Tongue (tissue), 2 donors: ENCODE data around the gene NKAIN2. TPM values are rescaled to one million over a fixed set of nuclear protein-coding genes. Genes with fewer than 3 reads are reported as not detected.
"Not testable (repeated sequence)": the region's sequence is repeated elsewhere in the genome, so short reads cannot be mapped to it uniquely, and the experiment has no call there.

Source experiments
- DNase-seq: peaks from one replicate; pipeline ENCODE4 v3.0.0-alpha.2; 2015
- total RNA-seq: library from RNA; depleted of rRNA; stranded (reverse); fragments of >200 nt; gene quantifications from one replicate; pipeline ENCODE4 v1.2.3, GENCODE V29; 2014

NKAIN2 gene
- total RNA-seq, 1 donor from 2014 or later = 1.7 TPM

GRCh38 chr6:124703541-124703940 lies 899.9 kb downstream of the NKAIN2 start:
- DNase-seq = no peak

- DNase-seq = not testable (repeated sequence)
Observed at GRCh38 chr6:124712532-124712931, 908.9 kb downstream of the NKAIN2 start.

DNA sequence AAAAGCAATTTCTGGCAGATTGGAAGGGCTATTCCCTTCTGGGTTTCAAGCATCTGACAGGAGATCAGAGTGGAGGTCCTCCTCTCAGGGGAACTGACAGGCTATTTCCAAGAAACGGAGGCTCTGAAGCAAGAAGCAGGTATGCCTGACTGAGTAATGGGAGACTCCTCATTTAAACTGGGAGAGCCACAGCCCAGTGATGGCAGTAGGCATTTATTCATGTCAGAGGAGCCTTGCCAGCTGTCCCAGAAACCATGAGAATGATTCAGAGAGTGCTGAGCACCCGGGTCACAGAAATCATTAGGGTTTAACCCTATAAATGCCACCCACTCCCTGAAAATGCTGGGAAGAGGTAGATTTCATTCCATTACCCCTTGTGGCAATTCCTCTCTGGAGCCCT lies 911.1 kb downstream of the NKAIN2 start:
- DNase-seq = no peak

DNA sequence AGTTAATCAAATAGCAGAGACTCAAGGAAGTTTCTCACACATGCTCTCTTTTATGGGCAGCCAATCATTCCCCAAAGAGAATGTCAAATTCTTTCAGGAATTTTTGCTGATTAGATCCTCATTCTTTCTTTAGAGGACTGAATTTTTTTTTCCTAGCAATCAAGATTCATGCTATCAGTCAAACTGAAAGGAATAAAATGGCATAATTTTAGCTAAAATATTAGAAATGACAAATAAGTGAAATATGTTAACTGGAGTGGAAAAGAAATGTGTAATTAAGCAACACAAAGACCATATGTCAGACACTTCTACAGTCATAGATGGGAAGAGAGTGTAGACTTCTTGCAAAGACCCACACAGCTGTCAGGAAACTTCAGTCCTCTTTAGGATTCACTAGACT lies 916.2 kb downstream of the NKAIN2 start:
- no peak for DNase-seq

DNA sequence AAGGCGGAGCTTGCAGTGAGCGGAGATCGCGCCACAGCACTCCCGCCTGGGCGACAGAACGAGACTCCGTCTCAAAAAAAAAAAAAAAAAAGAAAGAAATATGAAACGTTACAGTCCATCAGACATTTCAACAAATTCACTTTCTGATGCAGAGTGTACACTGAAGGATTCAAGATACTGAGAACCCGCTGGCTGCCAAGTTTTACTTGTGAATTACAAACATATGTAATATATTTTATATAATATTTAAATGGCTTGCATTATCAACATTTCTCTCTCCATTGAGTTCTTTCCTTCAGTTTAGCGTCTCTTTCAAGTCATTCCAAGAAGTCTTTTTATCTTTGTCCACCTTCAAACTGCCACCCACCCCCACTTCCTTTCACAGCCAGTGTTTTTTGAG lies 917.7 kb downstream of the NKAIN2 start:
- peak; percentile 4 for DNase-seq

GRCh38 chr6:124722141-124722878 lies 918.6 kb downstream of the NKAIN2 start:
- peak; percentile 3 for DNase-seq

GRCh38 chr6:124723671-124724070 lies 920.0 kb downstream of the NKAIN2 start:
- no peak for DNase-seq

- DNase-seq = not testable (repeated sequence)
Observed at GRCh38 chr6:124737804-124738203, 934.1 kb downstream of the NKAIN2 start.

DNA sequence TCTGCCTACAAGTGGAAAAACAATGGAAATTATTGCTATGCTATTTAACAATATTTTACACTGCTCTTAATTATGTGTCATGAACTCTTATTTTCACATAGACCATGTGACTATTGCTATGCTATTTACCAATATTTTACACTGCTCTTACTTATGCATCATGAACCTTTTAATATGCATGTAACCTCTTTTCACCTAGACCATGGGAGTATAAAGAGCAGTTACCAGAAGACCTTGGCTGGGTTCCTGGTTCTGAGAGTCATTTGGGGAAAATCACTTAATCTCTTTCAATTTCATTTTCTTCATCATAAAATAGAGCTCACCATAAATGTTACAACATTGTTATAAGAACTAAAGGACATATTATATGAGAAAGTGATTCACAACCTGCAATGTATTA lies 934.8 kb downstream of the NKAIN2 start:
- DNase-seq = no peak

- no peak for DNase-seq
Observed at GRCh38 chr6:124741341-124741740, 937.7 kb downstream of the NKAIN2 start.

DNA sequence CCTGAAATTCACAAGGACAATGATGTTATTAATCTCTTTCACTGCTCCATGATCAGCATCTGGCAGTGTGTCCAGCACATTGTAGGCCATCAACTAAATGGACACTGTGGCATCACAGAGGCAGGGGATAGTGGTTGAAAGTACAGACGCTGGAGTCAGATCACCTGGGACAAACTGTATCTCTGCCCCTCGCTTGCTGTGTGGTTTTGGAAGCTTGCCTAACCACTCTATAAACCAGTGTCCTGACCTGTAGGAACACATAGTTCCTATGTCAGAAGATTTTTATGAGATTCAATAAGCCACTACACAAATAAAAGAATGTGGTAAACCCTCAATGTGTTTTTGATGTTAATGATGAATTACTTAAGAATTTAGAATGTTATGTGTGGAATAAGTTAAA lies 939.3 kb downstream of the NKAIN2 start:
- DNase-seq = no peak

DNA sequence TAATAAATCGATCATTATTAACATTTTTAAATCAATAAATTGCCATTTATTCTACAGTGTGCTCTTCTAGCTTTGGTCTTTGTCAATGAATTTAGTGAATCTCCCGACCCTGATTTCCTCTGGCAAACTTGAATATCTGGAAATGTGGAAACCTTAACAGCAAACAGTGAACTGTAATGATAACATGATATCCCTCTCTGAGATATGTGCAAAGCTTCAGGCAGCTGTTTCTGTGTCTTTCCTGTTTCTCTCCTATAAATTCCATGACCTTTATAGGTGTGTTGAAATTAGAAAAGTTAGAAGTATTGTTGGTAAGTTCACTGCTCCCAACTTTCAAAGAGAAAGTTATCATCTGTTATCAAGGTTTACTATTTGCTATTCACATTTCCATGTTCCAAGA lies 939.8 kb downstream of the NKAIN2 start:
- no peak for DNase-seq

DNA sequence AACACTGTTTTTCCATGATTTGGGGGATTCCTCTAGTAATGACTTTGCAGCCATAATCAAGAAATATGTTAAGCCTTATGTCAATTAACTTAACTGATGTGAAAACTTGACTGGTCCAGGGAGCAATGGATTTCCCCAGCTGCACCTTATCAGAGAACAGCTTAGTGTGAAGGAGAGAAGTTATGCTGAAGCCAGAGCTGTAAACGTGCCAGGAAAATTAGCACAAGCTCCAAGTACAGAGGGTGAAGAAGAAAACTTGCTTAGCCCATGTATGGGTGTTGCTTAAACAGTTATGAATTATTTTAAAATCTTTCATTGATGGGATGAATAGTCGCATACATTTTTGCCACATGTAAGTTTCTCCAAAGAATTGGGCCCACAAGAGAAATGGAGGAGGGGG lies 943.7 kb downstream of the NKAIN2 start:
- no peak for DNase-seq

GRCh38 chr6:124748778-124749177 lies 945.1 kb downstream of the NKAIN2 start:
- DNase-seq = no peak

GRCh38 chr6:124753001-124753400 lies 949.3 kb downstream of the NKAIN2 start:
- no peak for DNase-seq

GRCh38 chr6:124753562-124754105 lies 950.0 kb downstream of the NKAIN2 start:
- DNase-seq = no peak

DNA sequence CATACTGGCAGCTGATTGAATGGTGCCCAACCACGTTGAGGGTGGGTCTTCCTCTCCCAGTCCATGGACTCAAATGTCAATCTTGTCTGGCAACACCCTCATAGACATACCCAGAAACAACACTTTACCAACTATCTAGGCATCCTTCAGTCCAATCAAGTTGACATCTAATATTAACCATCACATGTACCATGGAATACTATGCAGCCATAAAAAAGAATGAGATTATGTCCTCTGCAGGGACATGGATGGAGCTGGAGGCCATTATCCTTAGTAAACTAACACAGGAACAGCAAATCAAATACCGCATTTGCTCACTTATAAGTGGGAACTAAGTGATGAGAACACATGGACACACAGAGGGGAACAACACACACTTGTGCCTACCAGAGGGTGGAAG lies 951.7 kb downstream of the NKAIN2 start:
- no peak for DNase-seq

- no peak for DNase-seq
Observed at GRCh38 chr6:124757560-124757959, 953.9 kb downstream of the NKAIN2 start.

GRCh38 chr6:124758663-124759062 lies 955.0 kb downstream of the NKAIN2 start:
- DNase-seq = no peak

- no peak for DNase-seq
Observed at GRCh38 chr6:124765280-124765679, 961.6 kb downstream of the NKAIN2 start.

- no peak for DNase-seq
Observed at GRCh38 chr6:124768224-124768623, 964.6 kb downstream of the NKAIN2 start.

GRCh38 chr6:124769811-124770544 lies 966.3 kb downstream of the NKAIN2 start:
- DNase-seq = no peak

GRCh38 chr6:124770784-124771183 lies 967.1 kb downstream of the NKAIN2 start:
- DNase-seq = no peak
